Measurements from ENCODE around the gene CHCHD4.

DNA sequence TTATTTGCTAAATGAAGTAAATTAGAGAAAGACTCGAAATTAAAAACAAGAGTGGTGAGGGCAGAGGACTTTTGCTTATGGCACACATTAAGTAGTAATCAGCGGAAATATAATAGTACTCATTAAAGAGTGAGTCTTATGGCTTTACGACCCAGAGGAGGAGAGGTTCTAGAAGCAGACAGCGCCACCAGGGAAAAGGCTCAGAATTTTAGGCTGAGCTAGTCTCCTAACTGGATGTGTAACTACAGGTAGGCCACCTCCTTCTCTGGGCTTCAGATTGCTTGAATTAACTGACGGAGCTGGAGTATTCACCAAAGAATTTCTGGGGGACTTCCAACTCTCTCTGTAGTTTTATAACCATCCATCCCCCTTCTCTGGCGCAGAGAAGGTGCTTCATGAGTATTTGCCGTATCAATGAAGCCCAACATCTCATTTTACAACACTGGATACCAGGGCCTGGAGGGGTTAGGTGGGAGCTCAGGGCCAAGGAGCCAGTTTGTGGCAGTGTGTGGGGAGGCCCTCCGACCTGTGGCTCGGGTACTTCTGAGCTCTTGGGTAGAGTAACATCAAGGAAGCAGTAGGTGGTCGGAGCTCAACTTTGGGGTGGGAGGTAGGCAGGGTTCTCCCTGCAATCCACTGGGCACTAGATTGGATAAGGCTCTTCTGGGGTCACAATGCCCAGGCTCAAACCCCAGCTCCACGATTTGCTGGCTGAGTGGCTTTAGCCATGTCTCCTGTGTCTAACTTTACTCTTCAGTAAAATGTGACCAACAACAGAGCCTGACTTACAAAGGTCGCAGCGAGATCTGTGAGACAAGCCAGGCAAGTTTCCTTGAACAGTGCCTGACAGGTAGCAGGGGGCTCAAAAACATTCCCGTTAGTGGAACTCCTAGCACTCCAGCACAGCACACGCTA is 1.1 kb downstream of the CHCHD4 start:
- TF ChIP-seq SIN3A (IDR thresholded peaks at IDR 0.05; ENCODE audit: borderline replicate concordance, low read depth, low read length) (peak; percentile 74; the same call in 1 of the 2 replicates), POLR2AphosphoS5 (IDR thresholded peaks at IDR 0.05; ENCODE audit: low read depth, low read length) (no peak), RXRA (IDR thresholded peaks at IDR 0.05; ENCODE audit: borderline replicate concordance, low read depth) (no peak)
- TF ChIP-seq, protein P1, sequence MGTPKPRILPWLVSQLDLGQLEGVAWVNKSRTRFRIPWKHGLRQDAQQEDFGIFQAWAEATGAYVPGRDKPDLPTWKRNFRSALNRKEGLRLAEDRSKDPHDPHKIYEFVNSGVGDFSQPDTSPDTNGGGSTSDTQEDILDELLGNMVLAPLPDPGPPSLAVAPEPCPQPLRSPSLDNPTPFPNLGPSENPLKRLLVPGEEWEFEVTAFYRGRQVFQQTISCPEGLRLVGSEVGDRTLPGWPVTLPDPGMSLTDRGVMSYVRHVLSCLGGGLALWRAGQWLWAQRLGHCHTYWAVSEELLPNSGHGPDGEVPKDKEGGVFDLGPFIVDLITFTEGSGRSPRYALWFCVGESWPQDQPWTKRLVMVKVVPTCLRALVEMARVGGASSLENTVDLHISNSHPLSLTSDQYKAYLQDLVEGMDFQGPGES (IDR thresholded peaks at IDR 0.05; ENCODE audit: low read depth, low read length): no peak
